Prostate gland (tissue), 2 donors: ENCODE measurements around the gene TP63. TPM values are rescaled to one million over a fixed set of nuclear protein-coding genes. Genes with fewer than 3 reads are reported as not detected.
"Not testable (repeated sequence)": the region's sequence is repeated elsewhere in the genome, so short reads cannot be mapped to it uniquely, and the experiment has no call there.

Experiments
- DNase-seq: peaks from one replicate; pipeline ENCODE4 v3.0.0-alpha.2; 2019; ENCODE audit warnings: low spot score
- H3K27ac ChIP-seq, 2 donors: fragments of 200-600 bp; sonication (generic); 2 replicates each; pipeline ENCODE4 v1.5.1; 2017 to 2019
- H3K27me3 ChIP-seq: fragments of 200-600 bp; sonication (generic); replicated peaks from 2 replicates; pipeline ENCODE4 v1.5.1; 2019; ENCODE audit not compliant: insufficient read depth
- H3K36me3 ChIP-seq, 2 donors: fragments of 200-600 bp; sonication (generic); 1 replicate in 1 of 2; 2 replicates in 1 of 2; pipeline versions ENCODE4 v1.5.1 to v1.8.1; 2017 to 2019
- H3K4me1 ChIP-seq: fragments of 200-600 bp; sonication (generic); replicated peaks from 2 replicates; pipeline ENCODE4 v1.5.1; 2019
- H3K4me3 ChIP-seq, 2 donors: fragments of 200-600 bp; sonication (generic); 2 replicates each; pipeline ENCODE4 v1.5.1; 2017 to 2019
- H3K9me3 ChIP-seq: fragments of 200-600 bp; sonication (generic); 2 replicates; pipeline ENCODE4 v1.5.1; 2017
- POLR2A ChIP-seq: fragments of 450-650 bp; IDR thresholded peaks from one replicate; pipeline ENCODE4 v1.6.1; 2016; ENCODE audit warnings: antibody characterized with exemption, mild to moderate bottlenecking
- POLR2AphosphoS5 ChIP-seq: sonication (generic); formaldehyde crosslinking; IDR thresholded peaks from one replicate; pipeline ENCODE4 v1.6.1; 2017; ENCODE audit warnings: antibody characterized with exemption
- WGBS: methylation state at CpG from one replicate; pipeline ENCODE4 v1.1.5; 2018; 5-methylcytosine and 5-hydroxymethylcytosine counted together
- intact Hi-C: fragments of 100-400 bp; cut with DNase I; formaldehyde crosslinking; loops from one replicate; pipeline ENCODE4 v1.14.2; 2022
- total RNA-seq, 2 donors: library from RNA; depleted of rRNA; stranded (reverse); fragments of >200 nt; gene quantifications; one replicate each; pipeline ENCODE4 v1.1.0, GENCODE V29; 2016
- TF ChIP-seq, protein P1 (sequence below), 4 experiments: fragments of 200-600 bp in 2 of 4; fragments of 450-650 bp in 2 of 4; sonication (generic) in 2 of 4; IDR thresholded peaks; 1 replicate in 3 of 4; 2 replicates in 1 of 4; pipeline ENCODE4 v1.5.1; 2016 to 2019; ENCODE audit warnings: antibody characterized with exemption in 4 of 4, mild to moderate bottlenecking in 2 of 4, moderate library complexity in 2 of 4

TP63 gene
- total RNA-seq, 2 donors from 2014 or later, result 39.9 to 67.5 TPM

GRCh38 chr3:189597918-189598317 is 33.3 kb upstream of the TP63 start:
- TF ChIP-seq POLR2AphosphoS5 (no peak), POLR2A (no peak)
- TF ChIP-seq, protein P1, sequence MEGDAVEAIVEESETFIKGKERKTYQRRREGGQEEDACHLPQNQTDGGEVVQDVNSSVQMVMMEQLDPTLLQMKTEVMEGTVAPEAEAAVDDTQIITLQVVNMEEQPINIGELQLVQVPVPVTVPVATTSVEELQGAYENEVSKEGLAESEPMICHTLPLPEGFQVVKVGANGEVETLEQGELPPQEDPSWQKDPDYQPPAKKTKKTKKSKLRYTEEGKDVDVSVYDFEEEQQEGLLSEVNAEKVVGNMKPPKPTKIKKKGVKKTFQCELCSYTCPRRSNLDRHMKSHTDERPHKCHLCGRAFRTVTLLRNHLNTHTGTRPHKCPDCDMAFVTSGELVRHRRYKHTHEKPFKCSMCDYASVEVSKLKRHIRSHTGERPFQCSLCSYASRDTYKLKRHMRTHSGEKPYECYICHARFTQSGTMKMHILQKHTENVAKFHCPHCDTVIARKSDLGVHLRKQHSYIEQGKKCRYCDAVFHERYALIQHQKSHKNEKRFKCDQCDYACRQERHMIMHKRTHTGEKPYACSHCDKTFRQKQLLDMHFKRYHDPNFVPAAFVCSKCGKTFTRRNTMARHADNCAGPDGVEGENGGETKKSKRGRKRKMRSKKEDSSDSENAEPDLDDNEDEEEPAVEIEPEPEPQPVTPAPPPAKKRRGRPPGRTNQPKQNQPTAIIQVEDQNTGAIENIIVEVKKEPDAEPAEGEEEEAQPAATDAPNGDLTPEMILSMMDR (IDR thresholded peaks at IDR 0.05), result no peak
- whole genome bisulfite sequencing, result 85% methylated on average over 2 of the region's 2 CpGs

GRCh38 chr3:189598530-189599225 is 32.5 kb upstream of the TP63 start:
- H3K36me3 ChIP-seq, result no peaks in the 10 kb centered on the region
- no peak overlapping the region for H3K4me3 ChIP-seq
- intact Hi-C loops, result no loop called here
- DNase-seq, result no peak
- no peak for TF ChIP-seq POLR2A
- TF ChIP-seq, protein P1 (IDR thresholded peaks at IDR 0.05), result no peak
- no peak for TF ChIP-seq POLR2AphosphoS5
- 85% methylated on average over 6 of the region's 6 CpGs for WGBS
- no peaks in the 10 kb centered on the region for H3K9me3 ChIP-seq
- H3K27me3 ChIP-seq, result no peaks in the 10 kb centered on the region
- H3K4me1 ChIP-seq, result no peaks in the 10 kb centered on the region
- no peak overlapping the region for H3K27ac ChIP-seq

More at GRCh38 chr3:189597918-189598317, 33.3 kb upstream of the TP63 start:
- no peak overlapping the region for H3K27ac ChIP-seq
- H3K9me3 ChIP-seq, result no peaks in the 10 kb centered on the region
- no peaks in the 10 kb centered on the region for H3K4me1 ChIP-seq
- intact Hi-C loops, result no loop called here
- H3K27me3 ChIP-seq, result no peaks in the 10 kb centered on the region
- no peak for DNase-seq
- no peak overlapping the region for H3K4me3 ChIP-seq
- no peaks in the 10 kb centered on the region for H3K36me3 ChIP-seq

DNA sequence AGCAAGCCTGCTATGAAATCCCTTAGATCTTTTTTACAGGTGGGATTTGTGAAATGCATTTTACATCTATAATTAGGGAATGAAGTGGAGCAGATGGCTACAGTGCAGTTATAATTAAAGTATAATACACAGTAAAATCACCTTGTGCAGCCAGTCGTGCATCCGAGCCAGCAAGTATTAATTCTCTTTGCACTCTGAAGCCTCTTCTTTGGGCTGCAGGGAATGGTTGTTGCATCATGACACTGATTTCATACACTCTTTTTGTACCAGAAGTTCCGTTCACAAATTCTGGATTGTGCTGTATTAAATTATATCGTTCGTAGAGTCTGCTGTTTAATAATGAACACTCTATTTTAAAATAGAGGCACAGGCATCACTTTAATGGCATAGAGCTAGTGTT is 28.7 kb upstream of the TP63 start:
- intact Hi-C loops, result no loop called here
- no peak for DNase-seq
- no peak overlapping the region for H3K4me3 ChIP-seq
- no peaks in the 10 kb centered on the region for H3K9me3 ChIP-seq
- TF ChIP-seq POLR2A, result no peak
- no peak for TF ChIP-seq POLR2AphosphoS5
- TF ChIP-seq, protein P1 (IDR thresholded peaks at IDR 0.05), result no peak
- 92% methylated on average over 5 of the region's 5 CpGs for WGBS
- no peaks in the 10 kb centered on the region for H3K36me3 ChIP-seq
- H3K4me1 ChIP-seq, result no peaks in the 10 kb centered on the region
- no peaks in the 10 kb centered on the region for H3K27me3 ChIP-seq
- H3K27ac ChIP-seq, result no peak overlapping the region

DNA sequence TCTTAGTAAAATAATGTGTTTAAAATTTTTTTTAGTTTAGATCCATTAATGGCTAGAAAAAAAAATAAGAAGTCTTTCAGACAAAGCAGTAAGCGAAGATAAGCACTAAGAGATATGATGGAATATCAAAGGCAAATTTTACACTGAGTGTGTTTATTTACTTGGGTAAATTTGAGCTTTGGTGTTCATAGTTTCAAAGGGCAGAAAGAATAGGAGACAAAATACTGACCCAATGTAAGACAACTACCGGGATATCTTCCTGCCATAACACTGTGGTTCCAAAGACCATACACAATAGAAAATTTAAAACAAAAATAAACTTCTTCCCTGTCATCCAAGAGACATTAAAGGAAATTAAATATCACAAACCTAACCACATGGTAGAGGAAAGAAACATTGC is 25.5 kb upstream of the TP63 start:
- H3K4me1 ChIP-seq, result no peaks in the 10 kb centered on the region
- no peaks in the 10 kb centered on the region for H3K36me3 ChIP-seq
- WGBS, result 95% methylated on average over 2 of the region's 2 CpGs
- no peaks in the 10 kb centered on the region for H3K9me3 ChIP-seq
- H3K4me3 ChIP-seq, result no peak overlapping the region
- no peak for TF ChIP-seq POLR2AphosphoS5
- DNase-seq, result no peak
- intact Hi-C loops, result no loop called here
- H3K27ac ChIP-seq, result no peak overlapping the region
- no peaks in the 10 kb centered on the region for H3K27me3 ChIP-seq

DNA sequence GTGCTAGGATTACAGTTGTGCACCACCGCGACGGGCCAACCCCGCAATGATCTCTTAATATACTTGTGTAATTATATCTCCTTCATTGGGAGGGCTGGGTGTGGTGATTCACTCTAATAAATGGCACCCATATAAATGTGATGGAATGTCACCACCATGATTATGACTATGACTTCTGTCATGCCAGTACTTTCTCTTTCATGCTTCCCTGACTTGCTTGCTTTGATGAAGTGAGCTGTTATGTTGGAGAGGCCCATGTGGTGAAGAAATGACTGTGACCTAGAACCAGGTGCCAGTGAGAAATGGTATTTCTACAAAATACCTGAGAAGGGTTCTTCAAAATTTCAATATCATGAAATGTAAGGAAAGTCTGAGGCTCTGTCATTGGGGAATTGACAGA is 24.4 kb upstream of the TP63 start:
- Histone ChIP-seq H3K36me3 (no peaks in the 10 kb centered on the region), H3K4me3 (no peak overlapping the region), H3K27me3 (no peaks in the 10 kb centered on the region), H3K4me1 (no peaks in the 10 kb centered on the region), H3K27ac (no peak overlapping the region), H3K9me3 (no peaks in the 10 kb centered on the region)
- DNase-seq, result no peak
- TF ChIP-seq POLR2A (no peak), POLR2AphosphoS5 (no peak)
- TF ChIP-seq, protein P1 (IDR thresholded peaks at IDR 0.05), result no peak
- intact Hi-C loops, result no loop called here
- 100% methylated on average over 4 of the region's 4 CpGs for WGBS

GRCh38 chr3:189612641-189613040 is 18.5 kb upstream of the TP63 start:
- H3K27me3 ChIP-seq, H3K27ac ChIP-seq, H3K4me3 ChIP-seq, DNase-seq, H3K36me3 ChIP-seq, H3K4me1 ChIP-seq, H3K9me3 ChIP-seq, intact Hi-C loops: not testable (repeated sequence)
- WGBS, result 38% methylated on average over 2 of the region's 2 CpGs
